Measurements from ENCODE around the gene JCAD. TPM values are rescaled to one million over a fixed set of nuclear protein-coding genes. Genes with fewer than 3 reads are reported as not detected.
A peak's percentile ranks its signal among the peaks of the same experiment; 100 is the strongest.
"Not testable (repeated sequence)": the region's sequence is repeated elsewhere in the genome, so short reads cannot be mapped to it uniquely, and the experiment has no call there.

The JCAD gene, protein sequence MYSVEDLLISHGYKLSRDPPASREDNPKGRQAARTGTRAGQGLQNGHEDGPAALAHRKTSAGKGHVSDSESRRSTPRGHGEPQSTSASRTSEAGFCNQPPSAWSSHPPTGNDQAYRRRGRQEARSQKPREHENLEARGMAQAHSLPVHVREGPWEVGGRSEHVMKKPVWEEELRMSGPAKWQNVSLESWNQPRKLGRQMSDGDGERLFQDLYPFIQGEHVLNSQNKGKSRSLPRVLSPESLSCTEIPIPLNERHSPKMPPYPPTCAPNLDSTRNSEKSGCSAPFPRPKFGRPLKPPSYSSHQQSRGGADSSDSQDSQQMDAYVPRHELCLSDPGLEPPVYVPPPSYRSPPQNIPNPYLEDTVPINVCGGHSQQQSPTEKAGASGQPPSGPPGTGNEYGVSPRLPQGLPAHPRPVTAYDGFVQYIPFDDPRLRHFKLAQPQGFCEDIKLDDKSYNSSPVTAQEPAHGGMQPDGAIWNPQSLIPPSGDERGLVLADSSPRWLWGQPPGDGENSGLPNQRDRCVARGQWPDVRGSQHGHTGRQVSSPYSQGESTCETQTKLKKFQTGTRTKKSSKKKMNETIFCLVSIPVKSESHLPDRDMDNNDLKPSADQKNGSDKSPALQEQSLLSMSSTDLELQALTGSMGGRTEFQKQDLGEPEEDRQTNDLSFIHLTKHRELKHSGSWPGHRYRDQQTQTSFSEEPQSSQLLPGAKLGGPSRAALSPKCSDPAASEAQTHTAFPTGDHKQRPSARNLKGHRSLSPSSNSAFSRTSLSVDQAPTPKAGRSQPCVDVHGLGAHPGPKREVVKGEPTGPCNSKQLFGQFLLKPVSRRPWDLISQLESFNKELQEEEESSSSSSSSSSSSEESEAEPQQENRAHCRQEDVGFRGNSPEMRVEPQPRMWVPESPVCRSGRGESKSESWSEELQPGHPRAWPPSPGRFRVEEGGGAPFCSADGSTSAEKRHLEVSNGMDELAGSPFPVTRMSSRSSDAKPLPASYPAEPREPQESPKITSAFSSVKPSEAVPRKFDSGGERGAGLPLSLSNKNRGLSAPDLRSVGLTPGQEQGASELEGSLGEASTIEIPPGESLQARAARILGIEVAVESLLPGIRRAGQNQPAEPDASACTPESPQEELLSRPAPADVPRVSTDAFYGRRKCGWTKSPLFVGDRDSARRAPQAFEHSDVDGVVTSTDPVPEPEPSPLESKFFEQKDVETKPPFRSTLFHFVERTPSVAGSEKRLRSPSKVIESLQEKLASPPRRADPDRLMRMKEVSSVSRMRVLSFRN (N-terminal part only)
- total RNA-seq: 3.3 and 7.3 TPM in 2 replicates

- H3K4me3 ChIP-seq (ENCODE audit: low read depth, low read length): peak within 1 kb of the TSS; percentile 67
- DNase-seq (ENCODE audit: low read depth): no peak
- TF ChIP-seq CTCF (conservative IDR thresholded peaks at IDR 0.05; ENCODE audit: low read depth, low read length): no peak
These were observed at the start of gene JCAD for GRCh38 chr10:30059209-30060107. Gene JCAD, minus strand, starts transcription at chr10:30059586. Its CDS starts 11,774 bp downstream, at chr10:30047812.

- TF ChIP-seq CTCF (conservative IDR thresholded peaks at IDR 0.05; ENCODE audit: low read depth, low read length): no peak
- H3K4me3 ChIP-seq (ENCODE audit: low read depth, low read length): no peak overlapping the region
- no peak for DNase-seq (ENCODE audit: low read depth)
These were observed 47.6 kb upstream of the JCAD start for GRCh38 chr10:30106987-30107386.

DNA sequence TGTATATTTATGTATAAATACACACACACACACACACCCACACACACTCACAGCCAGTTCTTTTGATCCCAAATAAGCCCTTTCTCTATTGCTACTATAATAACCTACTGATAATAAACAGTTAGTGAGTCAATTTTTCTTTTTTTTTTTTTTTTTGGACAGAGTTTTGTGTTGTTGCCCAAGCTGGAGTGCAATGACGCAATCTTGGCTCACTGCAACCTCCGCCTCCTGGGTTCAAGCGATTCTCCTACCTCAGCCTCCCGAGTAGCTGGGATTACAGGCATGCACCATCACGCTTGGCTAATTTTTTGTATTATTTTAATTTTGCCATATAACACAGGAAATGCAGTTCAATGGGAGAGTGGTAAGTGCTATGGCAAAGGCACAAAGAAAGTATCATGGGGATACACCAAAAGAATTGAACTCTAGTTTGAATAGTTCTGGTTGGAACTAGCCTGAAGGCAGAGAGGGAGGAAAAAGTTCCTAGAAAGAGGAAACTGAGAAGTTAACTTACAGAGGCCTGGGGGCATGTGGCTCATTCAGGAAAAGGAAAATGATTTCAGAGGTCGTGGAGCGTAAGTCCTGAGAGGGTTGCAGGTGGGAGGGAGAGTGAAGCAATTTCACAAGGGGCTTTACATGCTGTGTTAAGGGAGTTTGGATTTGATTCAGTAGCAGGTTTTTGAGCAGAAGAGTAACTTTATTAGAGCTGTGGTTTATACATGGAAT is 44.4 kb upstream of the JCAD start:
- no peak for DNase-seq (ENCODE audit: low read depth)

DNA sequence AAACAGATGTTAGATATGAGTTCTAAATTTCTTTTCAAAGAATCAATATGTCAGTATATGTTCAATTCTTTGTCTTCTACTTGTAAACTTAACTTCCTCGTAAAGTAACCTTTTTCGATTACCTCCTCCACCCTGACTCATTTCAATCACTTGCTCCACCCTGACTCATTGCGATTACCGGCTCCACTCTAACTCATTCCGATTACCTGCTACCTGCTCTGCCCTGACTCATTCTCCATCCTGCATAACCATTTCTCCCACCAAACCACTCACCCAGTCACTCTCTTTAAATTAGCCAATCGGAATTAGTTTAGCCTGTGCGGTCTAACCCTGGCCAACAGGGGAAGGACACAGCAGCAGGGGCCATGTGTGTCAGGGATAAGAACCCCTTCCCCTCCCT is 40.3 kb upstream of the JCAD start:
- not testable (repeated sequence) for DNase-seq (ENCODE audit: low read depth); H3K4me3 ChIP-seq (ENCODE audit: low read depth, low read length)

More for the DNA sequence above, 44.4 kb upstream of the JCAD start:
- TF ChIP-seq CTCF (conservative IDR thresholded peaks at IDR 0.05; ENCODE audit: low read depth, low read length): no peak
- H3K4me3 ChIP-seq (ENCODE audit: low read depth, low read length): no peak overlapping the region

GRCh38 chr10:30099101-30099500 is 39.7 kb upstream of the JCAD start:
- no peak for DNase-seq (ENCODE audit: low read depth)

More at GRCh38 chr10:30099101-30099500, 39.7 kb upstream of the JCAD start:
- H3K4me3 ChIP-seq (ENCODE audit: low read depth, low read length): no peak overlapping the region
- TF ChIP-seq CTCF (conservative IDR thresholded peaks at IDR 0.05; ENCODE audit: low read depth, low read length): no peak
